ENCODE data around the gene TUBA3E.
"Not testable (repeated sequence)": the region's sequence is repeated elsewhere in the genome, so short reads cannot be mapped to it uniquely, and the experiment has no call there.

Gene TUBA3E

DNA sequence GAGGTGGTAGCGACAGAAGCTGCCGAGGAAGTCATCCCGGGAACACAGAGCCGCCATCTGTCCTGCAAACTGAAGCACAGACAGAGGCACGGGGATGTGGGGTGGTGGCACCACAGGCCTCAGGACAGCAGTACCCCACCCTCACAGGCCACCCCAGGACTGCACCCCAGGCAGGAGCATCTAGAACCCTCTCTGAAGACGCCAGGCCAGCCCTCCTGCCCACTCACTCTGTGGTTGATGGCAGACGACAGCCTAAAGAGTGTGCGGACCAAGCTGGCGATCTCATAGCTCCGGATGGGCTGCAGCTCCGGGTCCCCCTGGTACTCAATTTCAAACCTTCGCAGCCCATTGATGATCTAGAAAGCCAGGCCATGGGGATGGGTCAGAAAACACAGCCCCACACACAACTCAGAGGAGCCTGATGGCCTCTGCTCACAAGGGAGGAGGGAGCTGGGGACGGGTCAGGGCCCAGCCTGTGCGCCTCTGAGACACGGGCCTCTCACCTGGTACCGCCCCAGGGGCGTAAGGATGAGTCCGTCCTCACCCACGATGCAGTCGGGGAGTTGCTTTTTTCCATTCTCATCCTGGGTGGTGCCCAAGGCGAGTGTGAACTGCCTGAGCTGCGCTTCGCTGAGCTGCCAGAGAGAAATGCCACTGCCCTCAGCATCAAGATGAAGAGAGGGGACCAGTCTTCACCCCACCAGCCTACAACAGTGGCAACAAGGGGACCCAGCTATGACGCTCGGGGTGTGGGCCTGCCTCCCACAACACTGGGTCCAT, 45.2 kb downstream of the TUBA3E start:
- no peak for DNase-seq (ENCODE audit: low read depth)
- H3K4me3 ChIP-seq (ENCODE audit: low read depth, low read length): no peak overlapping the region

DNA sequence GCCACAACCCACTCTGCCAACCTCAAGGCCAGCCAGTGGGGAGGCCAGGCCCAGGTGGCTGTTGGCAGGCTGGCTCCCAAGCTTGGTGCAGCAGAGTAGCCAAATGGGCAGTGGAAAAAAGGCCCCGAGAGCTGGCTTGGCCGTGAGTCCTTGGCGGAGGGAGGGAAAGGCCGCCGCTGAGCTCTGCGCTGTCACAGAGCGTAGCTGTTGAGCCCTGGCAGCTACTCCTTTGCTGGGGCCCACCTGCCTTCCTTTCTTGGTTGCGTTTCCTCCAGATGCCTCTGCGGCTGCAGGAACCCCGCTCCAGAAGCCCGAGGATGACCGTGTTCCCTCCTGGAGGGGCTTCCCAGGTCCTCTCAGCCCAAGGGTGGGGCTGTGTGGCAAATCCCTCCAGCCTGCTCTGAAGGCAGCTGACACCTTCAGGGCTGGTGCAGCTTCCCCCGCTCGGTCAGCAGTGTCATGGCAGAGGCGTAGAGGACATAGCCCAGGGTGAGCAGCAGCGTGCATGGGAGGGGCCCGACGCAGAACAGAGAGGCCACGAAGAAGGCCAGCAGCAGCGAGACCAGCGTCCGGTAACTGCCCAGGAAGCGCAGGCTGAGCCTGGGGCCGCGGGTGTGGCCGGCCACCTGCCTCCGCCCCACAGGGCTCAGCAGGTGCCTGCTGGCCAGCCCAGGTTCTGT, 46.0 kb downstream of the TUBA3E start:
- H3K4me3 ChIP-seq (ENCODE audit: low read depth, low read length); DNase-seq (ENCODE audit: low read depth): not testable (repeated sequence)

DNA sequence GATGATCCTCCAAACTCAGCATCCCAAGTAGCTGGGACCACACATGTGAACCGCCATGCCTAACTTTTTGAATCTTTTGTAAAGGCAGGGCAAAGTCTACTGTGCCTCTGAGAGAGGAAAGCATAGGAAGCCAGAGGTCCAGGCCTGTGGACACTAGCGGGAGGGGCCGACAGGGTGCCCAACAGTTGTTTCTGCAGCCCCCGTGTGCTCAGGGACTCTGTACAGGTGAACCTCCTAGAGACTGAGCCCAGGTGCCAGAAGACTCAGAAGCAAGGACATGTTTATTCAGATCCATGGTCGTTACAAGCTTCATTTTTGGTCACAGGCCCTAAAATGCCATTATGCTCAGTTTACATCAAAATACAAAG, 47.1 kb downstream of the TUBA3E start:
- not testable (repeated sequence) for H3K4me3 ChIP-seq (ENCODE audit: low read depth, low read length); DNase-seq (ENCODE audit: low read depth)

DNA sequence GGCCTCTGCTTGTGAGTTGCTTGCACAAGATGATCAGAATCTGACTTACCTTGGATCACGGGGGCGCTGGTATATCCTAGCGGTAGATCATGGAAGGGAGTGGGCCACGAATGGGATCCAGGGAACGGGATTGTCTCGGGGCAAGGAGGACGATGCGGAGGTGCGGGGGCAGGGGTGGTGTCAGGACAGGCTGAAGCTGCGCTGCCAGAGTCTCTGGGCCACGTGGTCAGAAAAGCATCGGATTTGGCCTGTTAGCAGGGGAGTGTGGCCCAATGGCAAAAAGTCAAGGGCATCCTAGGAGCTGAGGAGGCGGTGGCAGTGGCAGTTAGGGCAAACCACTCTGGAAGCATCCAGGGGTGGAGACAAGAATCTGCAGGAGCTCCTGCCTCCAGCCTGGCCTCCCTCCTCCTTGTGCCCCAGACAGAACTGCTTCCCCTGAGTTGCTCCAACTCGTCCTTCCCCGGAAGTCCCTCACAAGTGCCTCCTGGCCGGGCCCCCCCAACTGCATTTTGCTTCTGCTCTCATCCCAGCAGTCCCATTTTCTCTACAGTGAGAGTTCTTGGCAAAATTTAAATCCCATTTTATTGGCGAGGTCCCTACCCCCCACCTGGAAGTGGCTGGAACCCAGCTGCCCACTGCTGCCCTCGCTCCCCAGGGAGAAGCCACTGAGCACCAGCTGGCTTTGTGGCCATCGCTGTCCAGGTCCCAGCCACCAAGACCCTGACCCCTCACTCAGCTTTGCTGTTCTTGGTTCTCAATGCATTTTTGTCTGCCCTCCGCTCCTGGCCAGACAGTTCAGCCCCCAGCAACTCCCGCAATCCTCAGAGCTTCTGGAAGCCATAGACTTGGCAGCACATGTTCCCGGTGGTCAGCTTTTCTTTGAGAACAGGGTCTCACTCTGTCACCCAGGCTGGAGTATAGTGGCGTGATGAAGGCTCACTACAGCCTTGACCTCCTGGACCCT, 47.8 kb downstream of the TUBA3E start:
- no peak for DNase-seq (ENCODE audit: low read depth)
- H3K4me3 ChIP-seq (ENCODE audit: low read depth, low read length): no peak overlapping the region

DNA sequence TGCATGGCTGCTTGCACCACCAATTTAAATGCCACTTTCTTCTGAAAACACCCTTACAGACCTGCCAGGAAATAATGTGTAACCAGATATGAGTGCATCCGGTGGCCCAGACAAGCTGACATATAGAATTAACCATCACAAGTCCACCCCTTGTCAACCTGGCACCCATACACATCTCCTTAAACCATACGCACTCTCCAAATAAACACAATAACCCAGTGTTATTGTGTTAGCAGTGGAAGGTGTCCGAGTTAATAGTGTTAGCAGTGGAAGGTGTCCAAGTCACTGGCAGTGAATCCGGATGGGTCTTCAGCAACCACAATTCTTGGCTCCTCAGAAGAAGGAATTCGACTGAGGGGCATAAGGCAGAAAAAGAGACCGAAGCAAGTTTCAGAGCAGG, 49.7 kb downstream of the TUBA3E start:
- not testable (repeated sequence) for DNase-seq (ENCODE audit: low read depth); H3K4me3 ChIP-seq (ENCODE audit: low read depth, low read length)

DNA sequence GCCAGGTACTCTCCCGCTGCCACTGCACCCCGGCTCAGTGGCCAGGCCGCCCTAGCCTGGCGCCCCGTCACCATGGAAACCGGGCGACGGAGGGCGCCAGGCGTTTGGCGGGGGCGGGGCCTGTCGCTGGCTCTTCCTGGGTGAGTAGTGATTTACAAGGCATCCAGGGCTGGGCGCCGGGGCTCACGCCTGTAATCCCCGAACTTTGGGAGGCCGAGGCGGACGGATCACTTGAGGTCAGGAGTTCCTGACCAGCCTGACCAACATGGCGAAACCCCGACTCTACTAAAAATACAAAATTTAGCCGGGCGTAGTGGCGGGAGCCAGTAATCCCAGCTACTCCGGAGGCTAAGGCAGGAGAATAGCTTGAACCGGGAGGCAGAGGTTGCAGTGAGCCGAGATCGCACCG, 53.2 kb downstream of the TUBA3E start, which contains the start of gene CCDC74B:
Gene CCDC74B, minus strand, starts transcription at position 107 of the 409 bp plus-strand sequence. CDS start 116 bp downstream, outside the sequence.
- peak within 1 kb of the TSS; percentile 44 for H3K4me3 ChIP-seq (ENCODE audit: low read depth, low read length)
- not testable (repeated sequence) for DNase-seq (ENCODE audit: low read depth)

DNA sequence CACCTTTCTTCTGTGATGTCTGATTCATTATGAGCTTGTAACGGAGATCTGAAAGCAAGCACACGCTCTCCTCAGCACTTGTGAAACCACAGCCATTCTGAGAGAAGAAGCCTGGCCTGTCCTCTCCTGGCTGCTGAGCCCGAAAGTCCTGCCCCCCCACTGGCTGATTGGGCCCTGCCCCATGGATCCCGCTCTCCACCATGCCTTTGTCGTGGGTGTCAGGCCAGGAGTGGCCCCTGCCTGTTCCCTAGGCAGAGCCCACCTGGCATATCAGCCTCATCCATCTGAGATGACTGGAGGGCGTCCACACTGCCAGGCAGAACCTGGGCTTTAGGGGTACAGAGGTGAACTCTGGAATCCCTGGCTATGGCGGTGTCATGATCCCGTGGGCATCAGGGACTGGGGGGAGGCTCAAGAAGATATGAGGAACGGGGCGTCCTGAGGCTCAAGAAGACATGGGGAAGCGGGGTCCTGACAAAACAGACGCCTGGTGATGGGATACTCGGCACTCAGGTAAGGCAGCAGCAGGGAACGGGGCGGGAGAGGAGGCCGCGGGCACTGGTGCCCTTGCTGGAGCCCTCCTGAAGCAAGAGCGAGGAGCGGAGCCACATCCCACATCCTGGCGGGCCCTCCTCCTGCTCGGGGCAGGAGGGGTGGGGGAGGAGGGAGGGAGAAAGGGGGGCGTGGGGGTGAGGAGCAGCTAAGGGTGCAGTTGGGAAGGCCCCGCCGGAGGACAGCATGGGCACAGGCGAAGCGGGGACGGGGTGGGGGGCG, 54.8 kb downstream of the TUBA3E start:
- H3K4me3 ChIP-seq (ENCODE audit: low read depth, low read length): peak overlapping the region; percentile 7
- not testable (repeated sequence) for DNase-seq (ENCODE audit: low read depth)

DNA sequence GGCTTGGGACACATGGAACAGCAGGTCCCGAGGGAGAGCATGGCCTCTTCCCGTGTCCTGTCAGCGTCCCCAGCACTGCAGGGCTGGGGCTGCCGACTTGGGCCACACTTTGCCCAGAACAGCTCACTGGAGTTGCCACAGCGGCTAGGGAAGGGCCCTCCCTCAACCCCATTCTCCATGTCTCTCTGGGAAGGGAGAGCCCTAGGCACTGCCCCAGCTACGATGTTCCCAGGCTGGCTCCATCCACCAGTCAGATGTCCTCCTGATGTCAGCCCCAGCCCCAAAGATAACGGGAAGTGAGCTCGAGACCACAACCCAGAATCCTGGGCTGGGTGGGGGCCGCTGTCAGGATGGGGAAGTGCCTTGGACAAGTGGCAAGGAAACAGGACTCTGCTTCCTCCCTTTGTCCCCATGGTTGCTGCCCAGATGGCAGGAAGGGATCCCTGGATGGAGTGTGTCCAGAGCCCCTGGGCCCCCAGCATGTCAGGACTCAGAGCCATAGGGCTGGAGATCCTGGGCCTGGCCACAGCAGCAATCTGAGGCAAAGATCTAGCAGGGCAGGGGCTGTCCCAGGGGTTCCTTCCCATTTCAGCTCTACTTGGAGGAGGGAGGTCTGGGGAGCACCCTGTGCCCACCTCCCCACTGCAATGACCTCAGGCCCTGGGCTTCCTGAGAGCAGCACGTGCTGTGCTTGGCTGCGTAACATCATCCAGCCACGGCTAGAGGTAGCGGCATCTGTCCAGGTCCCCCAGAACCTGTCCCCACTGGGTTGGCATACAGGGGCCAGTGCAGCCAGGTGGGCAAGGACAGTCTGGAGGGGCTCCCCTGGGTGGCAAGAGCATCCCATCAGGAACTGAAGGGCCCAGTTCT, 55.6 kb downstream of the TUBA3E start:
- not testable (repeated sequence) for DNase-seq (ENCODE audit: low read depth); H3K4me3 ChIP-seq (ENCODE audit: low read depth, low read length)

Data from skeletal muscle cell (primary cell).